HG03025 (cell line): ENCODE data around the gene MED28.
"Not testable (repeated sequence)": the region's sequence is repeated elsewhere in the genome, so short reads cannot be mapped to it uniquely, and the experiment has no call there.

Experiments
- ATAC-seq: cut with Tn5 transposase; IDR thresholded peaks from one replicate; pipeline ENCODE4 v1.9.1; 2021; ENCODE audit warnings: mild to moderate bottlenecking, moderate library complexity; ENCODE audit not compliant: unreplicated experiment, low FRiP score

MED28 gene

GRCh38 chr4:17616283-17616682 is 1.8 kb downstream of the MED28 start:
- no peak for ATAC-seq

DNA sequence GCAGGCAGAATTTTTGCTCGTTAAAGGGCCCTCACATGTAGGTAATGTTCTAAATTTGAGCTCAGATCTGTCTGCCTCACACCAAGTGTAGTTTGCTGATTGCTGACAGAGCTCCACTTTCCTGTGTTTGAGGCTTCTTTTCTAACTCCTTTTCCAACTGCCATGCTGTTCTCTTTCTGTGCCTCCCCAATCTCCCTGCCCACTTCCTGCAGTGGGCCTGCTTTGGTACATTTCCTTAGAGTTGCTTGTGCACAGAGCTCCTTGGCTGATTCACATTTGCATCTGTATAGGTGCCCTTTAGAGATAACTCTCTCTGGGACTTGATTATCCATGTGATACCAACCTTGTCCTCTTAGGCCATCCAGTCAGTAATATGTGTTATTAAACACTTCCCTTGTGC is 4.5 kb downstream of the MED28 start:
- ATAC-seq = no peak

- no peak for ATAC-seq
Observed at GRCh38 chr4:17619416-17620105, 5.1 kb downstream of the MED28 start.

DNA sequence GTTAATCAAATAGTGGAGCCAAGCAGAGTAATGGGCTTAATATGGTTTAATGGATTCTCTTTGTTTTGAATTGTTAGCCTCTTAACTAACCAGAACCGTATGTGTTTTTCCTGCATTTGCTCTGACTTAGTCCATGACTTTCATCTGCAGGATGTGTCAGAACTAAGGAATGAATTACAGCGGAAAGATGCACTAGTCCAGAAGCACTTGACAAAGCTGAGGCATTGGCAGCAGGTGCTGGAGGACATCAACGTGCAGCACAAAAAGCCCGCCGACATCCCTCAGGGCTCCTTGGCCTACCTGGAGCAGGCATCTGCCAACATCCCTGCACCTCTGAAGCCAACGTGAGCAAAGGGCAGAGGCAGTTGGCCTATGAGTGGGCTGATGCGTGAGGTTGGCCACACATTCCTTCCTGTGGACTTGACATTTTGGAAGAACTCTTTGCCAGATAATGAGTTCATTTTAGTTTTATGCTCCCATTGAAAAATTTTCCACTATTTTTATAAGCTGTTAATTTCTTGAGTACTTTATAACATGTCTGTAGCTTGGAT is 9.1 kb downstream of the MED28 start:
- no peak for ATAC-seq

DNA sequence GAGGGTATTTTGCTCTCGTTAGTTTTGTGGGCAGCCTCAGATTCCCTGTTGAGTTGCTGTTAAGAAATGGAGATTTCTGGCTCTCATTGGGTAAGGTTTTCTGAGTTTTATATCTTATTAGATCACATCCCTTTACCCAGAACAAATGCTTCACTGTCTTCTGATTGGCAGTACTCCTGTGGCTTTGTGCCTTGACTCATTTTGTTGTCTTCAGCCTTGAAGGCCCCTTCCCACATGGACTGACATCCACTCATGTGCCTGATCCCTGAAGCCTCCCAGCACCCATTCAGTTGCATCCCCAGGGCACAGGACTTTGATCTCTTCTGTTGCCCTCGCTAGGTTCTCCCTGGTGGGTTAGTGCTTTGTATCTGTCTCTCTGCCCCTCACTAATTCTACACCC is 10.4 kb downstream of the MED28 start:
- no peak for ATAC-seq

DNA sequence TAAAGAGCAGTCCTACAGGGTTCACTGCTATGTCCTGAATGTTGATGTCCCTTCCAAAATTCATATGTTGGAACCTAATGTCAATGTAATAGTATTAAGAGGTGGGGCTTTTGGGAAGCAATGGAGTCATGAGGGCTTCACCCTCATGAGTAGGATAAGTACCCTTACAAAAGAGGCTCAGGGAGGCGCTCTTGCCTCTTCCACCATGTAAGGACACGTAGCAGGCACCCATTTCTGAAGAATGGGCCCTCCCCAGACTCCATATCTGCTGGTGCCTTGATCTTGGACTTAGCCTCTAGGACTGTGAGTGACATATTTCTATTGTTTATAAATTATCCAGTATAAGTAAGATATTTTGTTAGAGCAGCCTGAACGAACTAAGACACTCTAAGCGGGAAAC is 15.8 kb downstream of the MED28 start:
- ATAC-seq = no peak

- ATAC-seq = no peak
Observed at GRCh38 chr4:17633600-17633999, 19.2 kb downstream of the MED28 start.

DNA sequence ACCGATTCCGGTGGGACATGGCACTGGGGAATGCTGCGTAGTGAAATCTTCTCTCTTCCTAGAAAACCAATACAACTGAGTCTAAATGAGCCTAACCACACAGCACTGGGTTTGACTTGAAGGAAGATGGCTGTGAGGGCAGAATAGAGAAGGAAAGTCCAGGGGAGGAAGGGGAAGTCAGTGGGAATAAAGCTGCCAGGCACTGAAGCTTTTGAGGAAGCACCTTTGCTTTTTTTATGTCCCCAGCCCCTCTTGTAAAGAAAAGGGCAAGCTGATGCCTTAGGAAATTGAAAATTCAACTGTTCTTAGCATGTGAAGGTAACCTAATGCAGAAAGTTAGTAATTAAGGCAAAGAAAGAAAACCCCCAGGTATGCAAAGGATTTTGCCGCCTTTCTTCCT is 20.6 kb downstream of the MED28 start:
- no peak for ATAC-seq

- ATAC-seq = peak; percentile 17
Observed at GRCh38 chr4:17636341-17636695, 21.9 kb downstream of the MED28 start.

- ATAC-seq = peak; percentile 87
Observed at GRCh38 chr4:17636696-17637622, 22.5 kb downstream of the MED28 start.

GRCh38 chr4:17639136-17639535 is 24.7 kb downstream of the MED28 start:
- no peak for ATAC-seq

- ATAC-seq = no peak
Observed at GRCh38 chr4:17642398-17642783, 27.9 kb downstream of the MED28 start.

DNA sequence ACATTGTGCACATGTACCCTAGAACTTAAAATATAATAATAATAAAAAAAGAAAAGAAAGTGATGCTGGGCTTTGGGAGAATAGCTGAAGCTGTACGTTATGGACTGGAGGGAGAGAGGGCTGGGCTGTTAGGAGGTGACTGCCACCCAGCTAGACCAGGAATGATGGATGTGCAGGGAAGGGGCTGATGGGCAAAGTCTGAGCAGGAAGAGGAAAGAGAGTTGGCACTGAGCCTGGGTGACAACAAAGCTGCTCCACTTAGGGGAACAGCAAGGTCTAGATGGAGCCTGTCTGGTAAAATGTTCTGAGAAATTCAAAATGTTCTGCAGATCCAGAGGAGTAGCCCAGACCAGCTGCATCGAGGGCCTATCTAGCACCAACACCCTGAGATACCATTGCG is 32.3 kb downstream of the MED28 start:
- no peak for ATAC-seq

- ATAC-seq = no peak
Observed at GRCh38 chr4:17647176-17647806, 32.9 kb downstream of the MED28 start.

GRCh38 chr4:17647927-17648326 is 33.5 kb downstream of the MED28 start:
- no peak for ATAC-seq

- no peak for ATAC-seq
Observed at GRCh38 chr4:17650406-17650805, 36.0 kb downstream of the MED28 start.

- no peak for ATAC-seq
Observed at GRCh38 chr4:17654701-17655100, 40.3 kb downstream of the MED28 start.

DNA sequence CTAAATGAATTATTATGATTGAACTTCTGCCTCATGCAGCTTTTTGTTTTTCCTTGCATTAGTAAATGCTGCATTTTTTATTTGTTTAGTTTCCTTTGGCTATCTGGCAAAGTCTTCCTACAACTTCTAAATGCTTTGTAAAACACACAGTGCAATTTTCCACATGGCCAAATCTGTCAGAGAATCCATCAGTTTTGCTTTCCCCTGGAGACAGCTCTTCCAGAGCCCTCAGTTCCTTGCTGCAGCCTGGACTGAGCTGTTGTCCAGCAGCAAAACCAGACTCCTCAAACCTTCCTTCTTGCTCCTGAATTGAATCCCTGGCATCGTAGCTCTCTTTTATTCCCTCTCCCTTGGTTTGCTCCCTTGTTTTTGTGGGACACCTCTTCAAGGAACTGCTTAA is 42.6 kb downstream of the MED28 start:
- ATAC-seq = no peak

DNA sequence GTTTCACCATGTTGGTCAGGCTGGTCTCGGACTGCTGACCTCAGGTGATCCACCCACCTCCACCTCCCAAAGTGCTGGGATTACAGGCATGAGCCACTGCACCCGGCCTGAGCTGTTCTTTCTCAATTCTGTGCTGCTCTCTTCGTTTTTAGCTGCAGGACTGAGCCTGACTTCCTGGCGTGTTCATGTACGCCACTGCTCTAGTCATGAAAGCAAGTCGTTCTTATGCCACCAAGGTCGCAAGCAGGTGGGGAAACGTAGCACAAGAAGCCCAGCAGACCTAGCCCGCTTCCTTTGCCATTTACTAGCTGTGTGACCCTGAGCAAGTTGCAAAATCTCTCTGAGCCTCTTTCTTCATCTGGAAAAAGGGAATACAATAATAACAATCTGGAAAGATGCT is 43.4 kb downstream of the MED28 start:
- ATAC-seq = no peak

- ATAC-seq = not testable (repeated sequence)
Observed at GRCh38 chr4:17659196-17659595, 44.8 kb downstream of the MED28 start.

DNA sequence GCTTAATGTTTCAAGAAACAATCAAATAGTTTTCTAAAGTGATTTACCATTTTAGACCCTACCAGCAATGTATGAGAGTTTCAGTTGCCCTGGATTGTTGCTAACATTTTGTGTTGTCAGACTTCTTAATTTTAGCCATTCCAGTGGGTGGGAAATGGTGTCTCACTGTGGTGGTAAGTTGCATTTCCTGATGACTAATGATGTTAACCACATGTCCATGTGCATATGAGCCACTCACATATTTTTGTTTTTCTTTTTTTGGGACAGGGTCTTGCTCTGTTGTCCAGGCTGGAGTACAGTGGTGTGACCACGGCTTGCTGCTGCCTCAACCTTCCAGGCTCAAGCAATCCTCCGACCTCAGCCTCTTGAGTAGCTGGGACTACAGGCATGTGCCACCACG is 48.3 kb downstream of the MED28 start:
- no peak for ATAC-seq
